PFSK-1 (cell line): ENCODE results near the gene TP53RK. TPM values are rescaled to one million over a fixed set of nuclear protein-coding genes. Genes with fewer than 3 reads are reported as not detected.

ENCODE experiments used
- FOXP2 ChIP-seq: optimal IDR thresholded peaks from 2 replicates; pipeline ENCODE3; 2011; ENCODE audit warnings: borderline replicate concordance, control low read depth, inconsistent platforms; ENCODE audit not compliant: insufficient read depth; ENCODE audit errors: extremely low read length, extremely low read depth
- POLR2AphosphoS5 ChIP-seq: IDR thresholded peaks from 2 replicates; pipeline ENCODE4 v1.6.1; 2012; ENCODE audit warnings: low read depth, mild to moderate bottlenecking, control low read depth, low read length, moderate library complexity
- REST ChIP-seq, 2 experiments: IDR thresholded peaks; 2 replicates each; pipeline versions ENCODE4 v1.6.1 to v1.8.0; 2011 to 2012; ENCODE audit warnings: low read depth in 2 of 2, low read length in 2 of 2, control low read depth in 1 of 2, inconsistent platforms in 1 of 2, mild to moderate bottlenecking in 1 of 2, moderate library complexity in 1 of 2; ENCODE audit not compliant: insufficient read depth in 1 of 2
- SIN3A ChIP-seq: IDR thresholded peaks from 2 replicates; pipeline ENCODE4 v1.6.1; 2012; ENCODE audit warnings: mild to moderate bottlenecking, low read length, moderate library complexity, borderline replicate concordance; ENCODE audit not compliant: insufficient read depth
- TAF1 ChIP-seq: IDR thresholded peaks from 2 replicates; pipeline ENCODE4 v1.6.1; 2012; ENCODE audit warnings: low read length, control low read depth, borderline replicate concordance; ENCODE audit not compliant: insufficient read depth
- polyA plus RNA-seq: library from polyadenylated mRNA; unstranded; fragments of >200 nt; gene quantifications from one replicate; pipeline ENCODE4 v1.2.1, GENCODE V29; 2012; ENCODE audit warnings: low read depth, missing spikeins; ENCODE audit not compliant: insufficient read length

TP53RK gene
- polyA plus RNA-seq: 9.6 TPM

- TF ChIP-seq FOXP2 (no peak), TAF1 (peak; percentile 86; the same call in 1 of the 2 replicates), REST (IDR thresholded peaks at IDR 0.05; ENCODE audit: insufficient read depth in 1 of 2, low read depth in 2 of 2, low read length in 2 of 2) (no peak), POLR2AphosphoS5 (peak; percentile 69; the same call in 1 of the 2 replicates)
Measured at GRCh38 chr20:46689082-46689753, at the start of gene TP53RK. TSS of gene TP53RK (minus strand) at chr20:46689444. CDS start at chr20:46689414, 30 bp downstream.

- TF ChIP-seq FOXP2 (no peak), SIN3A (no peak), TAF1 (no peak), POLR2AphosphoS5 (no peak), REST (IDR thresholded peaks at IDR 0.05; ENCODE audit: insufficient read depth in 1 of 2, low read depth in 2 of 2, low read length in 2 of 2) (no peak)
Measured at GRCh38 chr20:46735436-46735835, 46.2 kb upstream of the TP53RK start.

- no peak for TF ChIP-seq POLR2AphosphoS5
- TF ChIP-seq REST (IDR thresholded peaks at IDR 0.05; ENCODE audit: insufficient read depth in 1 of 2, low read depth in 2 of 2, low read length in 2 of 2): no peak
- TF ChIP-seq FOXP2: no peak
- no peak for TF ChIP-seq TAF1
- no peak for TF ChIP-seq SIN3A
Measured at GRCh38 chr20:46731770-46732169, 42.5 kb upstream of the TP53RK start.

GRCh38 chr20:46725186-46726165, 36.2 kb upstream of the TP53RK start:
- TF ChIP-seq SIN3A: no peak
- TF ChIP-seq POLR2AphosphoS5: no peak
- TF ChIP-seq TAF1: no peak
- no peak for TF ChIP-seq REST (IDR thresholded peaks at IDR 0.05; ENCODE audit: insufficient read depth in 1 of 2, low read depth in 2 of 2, low read length in 2 of 2)
- no peak for TF ChIP-seq FOXP2
